IMR-90 (cell line): ENCODE data around the gene TMOD4. TPM values are rescaled to one million over a fixed set of nuclear protein-coding genes. Genes with fewer than 3 reads are reported as not detected.

Experiments
- ATAC-seq: fragments of 200-7000 bp; cut with Tn5 transposase; 2 replicates; pipeline ENCODE4 v1.9.1; 2020; ENCODE audit warnings: low read depth, mild to moderate bottlenecking, moderate library complexity
- BruUV-seq: library from RNA; stranded (reverse); fragments of 400-500 nt; replicated peaks from 2 replicates; lab custom pipeline; 2021; lab: Mats Ljungman, UMichigan
- CTCF ChIA-PET: fragments of 300-600 bp; formaldehyde crosslinking; extraction: SDS; loops from one replicate; lab custom pipeline; 2021; ENCODE audit warnings: antibody characterized with exemption; lab: Yijun Ruan, JAX
- POLR2A ChIA-PET: fragments of 300-600 bp; sonication (Branson Sonifier 250); formaldehyde crosslinking; loops from one replicate; lab custom pipeline; 2022; ENCODE audit warnings: antibody characterized with exemption; ENCODE audit not compliant: unreplicated experiment; lab: Charles Lee
- DNase-seq: peaks from one replicate; pipeline ENCODE4 v3.0.0; 2013
- H2AFZ ChIP-seq: replicated peaks from 2 replicates; pipeline ENCODE3; 2013; ENCODE audit warnings: low read length, mild to moderate bottlenecking; ENCODE audit not compliant: poor library complexity
- H2AK5ac ChIP-seq: 2 replicates; pipeline ENCODE4 v1.6.1; 2013; ENCODE audit warnings: low read depth, low read length, inconsistent platforms
- H2AK9ac ChIP-seq: replicated peaks from 2 replicates; pipeline ENCODE3; 2013; ENCODE audit warnings: mild to moderate bottlenecking, low read depth, low read length, moderate library complexity; ENCODE audit not compliant: poor library complexity
- H2BK120ac ChIP-seq: 2 replicates; pipeline ENCODE4 v1.6.1; 2013; ENCODE audit warnings: low read depth, low read length, inconsistent platforms
- H2BK15ac ChIP-seq: 3 replicates; pipeline ENCODE4 v1.6.1; 2013; ENCODE audit warnings: low read depth, low read length, inconsistent platforms
- H2BK20ac ChIP-seq: 2 replicates; pipeline ENCODE4 v1.6.1; 2013; ENCODE audit warnings: low read depth, mild to moderate bottlenecking, inconsistent platforms, low read length, moderate library complexity
- H2BK5ac ChIP-seq: 2 replicates; pipeline ENCODE4 v1.6.1; 2013; ENCODE audit warnings: mild to moderate bottlenecking, low read depth, low read length, inconsistent platforms; ENCODE audit not compliant: poor library complexity, severe bottlenecking
- H3K14ac ChIP-seq: replicated peaks from 2 replicates; pipeline ENCODE4 v1.6.1; 2013; ENCODE audit warnings: low read depth, low read length, inconsistent platforms
- H3K18ac ChIP-seq: 2 replicates; pipeline ENCODE4 v1.6.1; 2013; ENCODE audit warnings: low read depth, low read length, control low read depth
- H3K23ac ChIP-seq: 2 replicates; pipeline ENCODE4 v1.6.1; 2013; ENCODE audit warnings: low read depth, low read length, inconsistent platforms
- H3K27ac ChIP-seq: 2 replicates; pipeline ENCODE4 v1.5.1; 2013; ENCODE audit warnings: mild to moderate bottlenecking, control low read depth, low read length; ENCODE audit not compliant: insufficient read depth
- H3K27me3 ChIP-seq: 2 replicates; pipeline ENCODE4 v1.6.1; 2013; ENCODE audit warnings: low read length; ENCODE audit not compliant: control insufficient read depth, insufficient read depth
- H3K36me3 ChIP-seq: 2 replicates; pipeline ENCODE4 v1.6.1; 2013; ENCODE audit warnings: low read length, mixed read lengths; ENCODE audit not compliant: control insufficient read depth, insufficient read depth
- H3K4ac ChIP-seq: 2 replicates; pipeline ENCODE4 v1.6.1; 2013; ENCODE audit warnings: low read depth, low read length, inconsistent platforms
- H3K4me1 ChIP-seq: 2 replicates; pipeline ENCODE4 v1.6.1; 2013; ENCODE audit warnings: low read length, mixed read lengths; ENCODE audit not compliant: control insufficient read depth, insufficient read depth
- H3K4me2 ChIP-seq: 2 replicates; pipeline ENCODE4 v1.6.1; 2013; ENCODE audit warnings: low read depth, mild to moderate bottlenecking, control low read depth, low read length, moderate library complexity
- H3K4me3 ChIP-seq: 2 replicates; pipeline ENCODE4 v1.5.1; 2013; ENCODE audit warnings: low read depth, mild to moderate bottlenecking, control low read depth, low read length, moderate library complexity; ENCODE audit not compliant: insufficient read depth
- H3K56ac ChIP-seq: 2 replicates; pipeline ENCODE4 v1.6.1; 2013; ENCODE audit warnings: low read length, inconsistent platforms; ENCODE audit not compliant: insufficient read depth; ENCODE audit errors: extremely low read depth
- H3K79me1 ChIP-seq, 2 experiments: 2 replicates each; pipeline ENCODE4 v1.6.1; 2013; ENCODE audit warnings: low read length in 2 of 2, inconsistent platforms in 1 of 2, low read depth in 1 of 2
- H3K9ac ChIP-seq: 2 replicates; pipeline ENCODE4 v1.6.1; 2013; ENCODE audit warnings: low read depth, low read length, control low read depth
- H3K9me1 ChIP-seq: 2 replicates; pipeline ENCODE4 v1.6.1; 2013; ENCODE audit warnings: low read length, inconsistent platforms; ENCODE audit not compliant: insufficient read depth
- H3K9me3 ChIP-seq: 2 replicates; pipeline ENCODE4 v1.6.1; 2013; ENCODE audit warnings: low read length; ENCODE audit not compliant: control insufficient read depth, insufficient read depth
- H4K20me1 ChIP-seq: 2 replicates; pipeline ENCODE4 v1.6.1; 2013; ENCODE audit warnings: low read length, inconsistent platforms; ENCODE audit not compliant: insufficient read depth
- H4K5ac ChIP-seq: 2 replicates; pipeline ENCODE4 v1.6.1; 2013; ENCODE audit warnings: mild to moderate bottlenecking, low read depth, low read length, control low read depth
- H4K8ac ChIP-seq, 2 experiments: 2 replicates each; pipeline ENCODE4 v1.6.1; 2013; ENCODE audit warnings: low read depth in 2 of 2, low read length in 2 of 2, control low read depth in 1 of 2, inconsistent platforms in 1 of 2
- H4K91ac ChIP-seq: 2 replicates; pipeline ENCODE4 v1.6.1; 2013; ENCODE audit warnings: low read depth, low read length, inconsistent platforms; ENCODE audit not compliant: insufficient read depth
- CEBPB ChIP-seq: IDR thresholded peaks from 2 replicates; pipeline ENCODE4 v1.6.1; 2012; ENCODE audit warnings: low read depth, low read length, improper control_type of control experiment
- RAD21 ChIP-seq: IDR thresholded peaks from 2 replicates; pipeline ENCODE4 v1.6.1; 2012; ENCODE audit warnings: low read length, improper control_type of control experiment
- WGBS, 2 experiments: methylation state at CpG; one replicate each; pipeline versions ENCODE4 v1.1.5 to v1.1.7; 2013; ENCODE audit warnings: missing lambda C conversion rate in 2 of 2; ENCODE audit not compliant: insufficient read length in 1 of 2; ENCODE audit errors: extremely low coverage in 2 of 2; 5-methylcytosine and 5-hydroxymethylcytosine counted together
- dilution Hi-C: fragments of 300-500 bp; cut with HindIII; formaldehyde crosslinking; loops from one replicate; pipeline ENCODE4 v1.14.3; 2018; ENCODE audit warnings: low sequenced_read_pairs; ENCODE audit not compliant: unreplicated experiment
- in situ Hi-C: fragments of 300-500 bp; cut with MboI; formaldehyde crosslinking; loops from 3 replicates; pipeline ENCODE4 v1.14.3; 2019; ENCODE audit warnings: low sequenced_read_pairs, inconsistent platforms, mixed read lengths
- intact Hi-C: fragments of 100-400 bp; cut with micrococcal nuclease; formaldehyde crosslinking; loops from 2 replicates; pipeline ENCODE4 v1.10.0; 2022
- polyA plus RNA-seq, 3 experiments: library from polyadenylated mRNA; depleted of rRNA; stranded (reverse); fragments of >200 nt; gene quantifications; 2 replicates each; pipeline ENCODE4 v1.2.3, GENCODE V29; 2012; ENCODE audit warnings: low replicate concordance in 1 of 3
- total RNA-seq: library from RNA; depleted of rRNA; stranded (reverse); fragments of >200 nt; gene quantifications from 2 replicates; pipeline ENCODE4 v1.2.3, GENCODE V29; 2012

TMOD4 gene
- total and polyA plus RNA-seq, 2 of the 4 experiments (the other 2 are of a cell fraction), result 0.27 TPM; not detected in 1

GRCh38 chr1:151222130-151222529 is 46.3 kb upstream of the TMOD4 start:
- in situ Hi-C loops (no loop called here), dilution Hi-C loops (no loop called here), intact Hi-C loops (no loop called here)
- Histone ChIP-seq H4K20me1 (peaks cover 76% of the 10 kb centered on the region), H2BK120ac (no peak overlapping the region), H3K4me3 (no peak overlapping the region), H3K14ac (no peak overlapping the region), H3K9ac (no peak overlapping the region), H2BK20ac (no peak overlapping the region), H3K27me3 (no peaks in the 10 kb centered on the region), H2AK5ac (no peak overlapping the region), H3K79me1 (peaks cover 13 to 66% of the 10 kb centered on the region in 2 experiments; a peak in 3 of 4 replicates), H3K4me2 (no peak overlapping the region), H3K4me1 (no peaks in the 10 kb centered on the region; the same call in 1 of the 2 replicates), H2AFZ (no peak overlapping the region), H4K8ac (no peak overlapping the region), H3K9me3 (no peaks in the 10 kb centered on the region), H3K9me1 (peaks cover 15% of the 10 kb centered on the region), H3K4ac (no peak overlapping the region), H4K91ac (no peak overlapping the region), H3K36me3 (peaks cover 18% of the 10 kb centered on the region), H3K23ac (no peak overlapping the region), H2BK5ac (no peak overlapping the region), H3K27ac (no peak overlapping the region), H2BK15ac (no peak overlapping the region), H3K18ac (no peak overlapping the region), H4K5ac (no peak overlapping the region), H3K56ac (no peak overlapping the region), H2AK9ac (no peak overlapping the region)
- BruUV-seq, result no TSS peak
- DNase-seq (peak; percentile 33), ATAC-seq (peak; percentile 44)
- CTCF ChIA-PET, result interaction anchor here (0.8 kb wide), 1 partner anchor 119 kb away, joined by 3 read pairs; no protein-coding TSS in a partner anchor
- no CpG with 5 or more reads among the region's 4 CpGs for WGBS, 2 experiments
- POLR2A ChIA-PET, result no interaction called here
- peak; percentile 33; the same call in 1 of the 2 replicates for TF ChIP-seq CEBPB
- TF ChIP-seq RAD21, result no peak
